ENCODE measurements around the gene PTPN4. TPM values are rescaled to one million over a fixed set of nuclear protein-coding genes. Genes with fewer than 3 reads are reported as not detected.

PTPN4 gene
- total RNA-seq, 4 donors from 2014 or later, result 35.6 to 61.5 (median 51.6) TPM

GRCh38 chr2:119721043-119721442 is 38.7 kb upstream of the PTPN4 start:
- DNase-seq, result no peak
- intact Hi-C loops (cut with DNase I; ENCODE audit: low total_unique reads), result no loop called here
- TF ChIP-seq CTCF (IDR thresholded peaks at IDR 0.05), result no peak
- no peak for TF ChIP-seq POLR2A (IDR thresholded peaks at IDR 0.05)

GRCh38 chr2:119721462-119721861 is 38.3 kb upstream of the PTPN4 start:
- H3K4me3 ChIP-seq, result no peak overlapping the region
- TF ChIP-seq POLR2A (IDR thresholded peaks at IDR 0.05) (no peak), CTCF (IDR thresholded peaks at IDR 0.05) (no peak)
- DNase-seq, result no peak
- H3K36me3 ChIP-seq, result no peaks in the 10 kb centered on the region
- H3K4me1 ChIP-seq, result no peaks in the 10 kb centered on the region
- intact Hi-C loops (cut with DNase I; ENCODE audit: low total_unique reads), result no loop called here
- H3K9me3 ChIP-seq, result no peaks in the 10 kb centered on the region
- no peak overlapping the region for H3K27ac ChIP-seq
- no peaks in the 10 kb centered on the region for H3K27me3 ChIP-seq

More at GRCh38 chr2:119721043-119721442, 38.7 kb upstream of the PTPN4 start:
- Histone ChIP-seq H3K27ac (no peak overlapping the region), H3K4me1 (no peaks in the 10 kb centered on the region), H3K9me3 (no peaks in the 10 kb centered on the region), H3K36me3 (no peaks in the 10 kb centered on the region), H3K27me3 (no peaks in the 10 kb centered on the region), H3K4me3 (no peak overlapping the region)

- intact Hi-C loops (cut with DNase I; ENCODE audit: low total_unique reads), result no loop called here
- TF ChIP-seq POLR2A (IDR thresholded peaks at IDR 0.05) (no peak), CTCF (IDR thresholded peaks at IDR 0.05) (no peak)
- Histone ChIP-seq H3K9me3 (no peaks in the 10 kb centered on the region), H3K27me3 (no peaks in the 10 kb centered on the region), H3K27ac (no peak overlapping the region), H3K4me3 (no peak overlapping the region), H3K36me3 (no peaks in the 10 kb centered on the region), H3K4me1 (no peaks in the 10 kb centered on the region)
- DNase-seq, result no peak
Measured at GRCh38 chr2:119721904-119722303, 37.8 kb upstream of the PTPN4 start.

DNA sequence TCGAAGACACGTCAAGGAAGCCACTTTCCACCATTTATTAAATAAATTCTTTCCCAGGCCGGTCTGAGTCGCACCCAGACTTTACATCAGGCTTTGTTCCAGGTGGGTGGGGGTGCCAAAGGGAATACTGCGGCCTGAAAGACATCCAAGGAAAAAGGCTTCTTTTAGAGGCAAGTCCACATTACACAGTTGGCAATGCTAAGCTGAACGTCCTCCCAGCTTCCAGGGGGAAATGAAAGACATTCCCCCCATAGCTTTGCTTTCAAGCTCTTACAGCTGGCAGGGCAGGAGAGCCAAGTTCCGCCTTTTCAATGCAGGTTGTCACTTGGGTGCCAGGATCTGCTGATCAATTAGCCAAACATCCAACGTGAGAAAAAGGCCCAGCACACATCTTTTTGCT is 36.5 kb upstream of the PTPN4 start:
- Histone ChIP-seq H3K27ac (no peak overlapping the region), H3K36me3 (no peaks in the 10 kb centered on the region), H3K4me1 (no peaks in the 10 kb centered on the region), H3K9me3 (no peaks in the 10 kb centered on the region), H3K27me3 (no peaks in the 10 kb centered on the region), H3K4me3 (no peak overlapping the region)
- no peak for DNase-seq
- no peak for TF ChIP-seq POLR2A (IDR thresholded peaks at IDR 0.05)
- TF ChIP-seq CTCF (IDR thresholded peaks at IDR 0.05), result no peak
- intact Hi-C loops (cut with DNase I; ENCODE audit: low total_unique reads), result no loop called here

GRCh38 chr2:119723784-119724467 is 35.8 kb upstream of the PTPN4 start:
- intact Hi-C loops (cut with DNase I; ENCODE audit: low total_unique reads), result no loop called here

More at GRCh38 chr2:119723784-119724467, 35.8 kb upstream of the PTPN4 start:
- Histone ChIP-seq H3K4me1 (no peaks in the 10 kb centered on the region), H3K36me3 (no peaks in the 10 kb centered on the region), H3K27me3 (no peaks in the 10 kb centered on the region), H3K4me3 (no peak overlapping the region), H3K9me3 (no peaks in the 10 kb centered on the region), H3K27ac (no peak overlapping the region)
- no peak for DNase-seq
- no peak for TF ChIP-seq CTCF (IDR thresholded peaks at IDR 0.05)
- TF ChIP-seq POLR2A (IDR thresholded peaks at IDR 0.05), result no peak

All from uterus (tissue), 4 donors.